ENCODE measurements around the gene ATG10. TPM values are rescaled to one million over a fixed set of nuclear protein-coding genes. Genes with fewer than 3 reads are reported as not detected.

The ATG10 gene
- total RNA-seq, 1 experiment from 2014 or later: 11.8 TPM

DNA sequence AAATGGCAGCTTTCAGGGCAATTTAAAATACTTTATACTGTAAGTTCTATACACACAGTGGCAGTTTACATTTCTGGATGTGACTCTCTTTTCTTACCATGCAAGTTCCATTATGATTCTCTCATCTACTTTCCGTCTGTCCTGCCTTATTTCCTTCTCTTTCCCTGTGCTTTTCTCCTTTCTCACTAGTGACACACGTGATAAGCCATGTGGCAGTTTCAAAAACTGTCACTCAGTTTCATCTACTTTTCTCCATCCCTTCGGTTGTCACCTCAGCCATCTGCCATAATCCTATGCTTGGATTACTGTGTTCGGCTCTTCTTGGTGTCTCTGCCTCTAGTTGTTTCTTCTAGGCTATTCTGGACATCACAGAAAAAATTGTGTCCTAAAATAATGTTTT, 46.8 kb upstream of the ATG10 start:
- Histone ChIP-seq H3F3A (ENCODE audit: low read length, unreplicated experiment) (no peaks in the 10 kb centered on the region), H2AFZ (ENCODE audit: low read length) (no peak overlapping the region), H3K4me1 (ENCODE audit: insufficient read depth, low read length) (no peaks in the 10 kb centered on the region), H3K36me3 (ENCODE audit: low read depth, low read length) (no peaks in the 10 kb centered on the region), H4K20me1 (ENCODE audit: low read length) (no peaks in the 10 kb centered on the region), H3K79me2 (ENCODE audit: low read length) (no peaks in the 10 kb centered on the region), H3K27ac (ENCODE audit: low read length) (no peak overlapping the region), H3K4me2 (ENCODE audit: low read length) (no peak overlapping the region), H3K9me2 (replicated peaks; ENCODE audit: low read length) (no peaks in the 10 kb centered on the region), H3K27me3 (ENCODE audit: low read length) (peaks cover 13% of the 10 kb centered on the region), H3K4me3 (ENCODE audit: low read length) (no peak overlapping the region), H3K9ac (ENCODE audit: low read length) (no peak overlapping the region), H3K9me3 (ENCODE audit: low read length) (no peaks in the 10 kb centered on the region)
- ChIA-PET POLR2A (ENCODE audit: unreplicated experiment) (no interaction called here), CTCF (no interaction called here)
- BruUV-seq (replicated peaks): no TSS peak
- no peak for TF ChIP-seq EZH2phosphoT487 (IDR thresholded peaks at IDR 0.05; ENCODE audit: borderline replicate concordance, low read length)
- TF ChIP-seq, protein P1, sequence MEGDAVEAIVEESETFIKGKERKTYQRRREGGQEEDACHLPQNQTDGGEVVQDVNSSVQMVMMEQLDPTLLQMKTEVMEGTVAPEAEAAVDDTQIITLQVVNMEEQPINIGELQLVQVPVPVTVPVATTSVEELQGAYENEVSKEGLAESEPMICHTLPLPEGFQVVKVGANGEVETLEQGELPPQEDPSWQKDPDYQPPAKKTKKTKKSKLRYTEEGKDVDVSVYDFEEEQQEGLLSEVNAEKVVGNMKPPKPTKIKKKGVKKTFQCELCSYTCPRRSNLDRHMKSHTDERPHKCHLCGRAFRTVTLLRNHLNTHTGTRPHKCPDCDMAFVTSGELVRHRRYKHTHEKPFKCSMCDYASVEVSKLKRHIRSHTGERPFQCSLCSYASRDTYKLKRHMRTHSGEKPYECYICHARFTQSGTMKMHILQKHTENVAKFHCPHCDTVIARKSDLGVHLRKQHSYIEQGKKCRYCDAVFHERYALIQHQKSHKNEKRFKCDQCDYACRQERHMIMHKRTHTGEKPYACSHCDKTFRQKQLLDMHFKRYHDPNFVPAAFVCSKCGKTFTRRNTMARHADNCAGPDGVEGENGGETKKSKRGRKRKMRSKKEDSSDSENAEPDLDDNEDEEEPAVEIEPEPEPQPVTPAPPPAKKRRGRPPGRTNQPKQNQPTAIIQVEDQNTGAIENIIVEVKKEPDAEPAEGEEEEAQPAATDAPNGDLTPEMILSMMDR (conservative IDR thresholded peaks at IDR 0.05; ENCODE audit: low read depth, low read length): no peak
- TF ChIP-seq EZH2 (IDR thresholded peaks at IDR 0.05; ENCODE audit: low read length, unreplicated experiment): no peak
- DNase-seq (no peak), ATAC-seq (no peak)
- intact Hi-C loops (cut with micrococcal nuclease): no loop called here

DNA sequence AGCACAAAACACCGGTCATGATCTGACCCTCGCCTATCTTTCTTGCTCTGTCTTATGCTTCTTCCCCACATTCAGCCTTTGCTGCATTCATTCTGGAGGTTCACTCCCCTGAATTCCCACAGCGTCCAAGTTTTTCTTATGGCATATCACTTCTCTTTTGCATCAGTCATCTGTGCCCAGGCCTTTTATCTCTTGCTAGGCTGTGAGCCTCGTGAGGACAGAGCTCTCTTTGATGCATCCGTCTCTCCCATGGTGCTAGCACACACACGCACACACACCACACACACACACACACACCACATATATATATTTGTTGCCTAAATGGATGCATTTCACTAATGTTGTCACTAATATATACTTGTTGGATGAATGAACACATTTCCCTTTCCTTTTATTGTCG, 45.8 kb upstream of the ATG10 start:
- Histone ChIP-seq H3K36me3 (ENCODE audit: low read depth, low read length) (no peaks in the 10 kb centered on the region), H3K27ac (ENCODE audit: low read length) (no peak overlapping the region), H4K20me1 (ENCODE audit: low read length) (no peaks in the 10 kb centered on the region), H3K9me3 (ENCODE audit: low read length) (no peaks in the 10 kb centered on the region), H3K79me2 (ENCODE audit: low read length) (no peaks in the 10 kb centered on the region), H3K4me3 (ENCODE audit: low read length) (no peak overlapping the region), H3K9me2 (replicated peaks; ENCODE audit: low read length) (no peaks in the 10 kb centered on the region), H3K27me3 (ENCODE audit: low read length) (peaks cover 13% of the 10 kb centered on the region), H2AFZ (ENCODE audit: low read length) (no peak overlapping the region), H3K9ac (ENCODE audit: low read length) (no peak overlapping the region), H3F3A (ENCODE audit: low read length, unreplicated experiment) (no peaks in the 10 kb centered on the region), H3K4me1 (ENCODE audit: insufficient read depth, low read length) (no peaks in the 10 kb centered on the region), H3K4me2 (ENCODE audit: low read length) (no peak overlapping the region)
- TF ChIP-seq EZH2 (IDR thresholded peaks at IDR 0.05; ENCODE audit: low read length, unreplicated experiment) (no peak), EZH2phosphoT487 (IDR thresholded peaks at IDR 0.05; ENCODE audit: borderline replicate concordance, low read length) (no peak)
- TF ChIP-seq, protein P1 (conservative IDR thresholded peaks at IDR 0.05; ENCODE audit: low read depth, low read length): no peak
- POLR2A ChIA-PET (ENCODE audit: unreplicated experiment): no interaction called here
- ATAC-seq (no peak), DNase-seq (no peak)
- no TSS peak for BruUV-seq (replicated peaks)
- intact Hi-C loops (cut with micrococcal nuclease): no loop called here
- CTCF ChIA-PET: no interaction called here

DNA sequence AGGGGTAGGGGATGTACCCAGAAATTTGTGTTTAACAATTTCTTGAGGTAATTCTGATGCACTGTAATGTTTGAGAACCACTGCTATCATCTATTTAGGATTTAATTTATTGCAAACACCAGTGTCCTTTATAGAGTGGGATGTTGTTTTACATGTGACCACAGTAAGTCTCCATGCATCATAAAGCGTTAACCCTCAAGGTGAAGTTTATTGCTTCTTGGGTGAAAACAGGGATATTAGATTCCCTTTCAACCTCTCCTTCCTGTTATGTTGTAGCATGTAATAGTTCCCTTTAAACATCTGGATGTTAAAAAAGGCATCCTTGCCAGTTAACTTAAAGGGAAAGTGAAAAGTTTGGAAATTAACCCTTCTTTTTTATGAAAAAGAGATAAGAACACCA, 35.8 kb upstream of the ATG10 start:
- CTCF ChIA-PET: no interaction called here

More for the DNA sequence above, 35.8 kb upstream of the ATG10 start:
- Histone ChIP-seq H3K4me2 (ENCODE audit: low read length) (no peak overlapping the region), H3K9me3 (ENCODE audit: low read length) (no peaks in the 10 kb centered on the region), H4K20me1 (ENCODE audit: low read length) (no peaks in the 10 kb centered on the region), H3K4me1 (ENCODE audit: insufficient read depth, low read length) (no peaks in the 10 kb centered on the region), H3K36me3 (ENCODE audit: low read depth, low read length) (no peaks in the 10 kb centered on the region), H3K79me2 (ENCODE audit: low read length) (no peaks in the 10 kb centered on the region), H3K27me3 (ENCODE audit: low read length) (no peaks in the 10 kb centered on the region), H3K9me2 (replicated peaks; ENCODE audit: low read length) (no peaks in the 10 kb centered on the region), H3F3A (ENCODE audit: low read length, unreplicated experiment) (no peaks in the 10 kb centered on the region), H3K9ac (ENCODE audit: low read length) (no peak overlapping the region), H3K4me3 (ENCODE audit: low read length) (no peak overlapping the region), H2AFZ (ENCODE audit: low read length) (no peak overlapping the region), H3K27ac (ENCODE audit: low read length) (no peak overlapping the region)
- DNase-seq: no peak
- TF ChIP-seq, protein P1 (conservative IDR thresholded peaks at IDR 0.05; ENCODE audit: low read depth, low read length): no peak
- no peak for TF ChIP-seq EZH2phosphoT487 (IDR thresholded peaks at IDR 0.05; ENCODE audit: borderline replicate concordance, low read length)
- no peak for TF ChIP-seq EZH2 (IDR thresholded peaks at IDR 0.05; ENCODE audit: low read length, unreplicated experiment)
- no TSS peak for BruUV-seq (replicated peaks)
- ATAC-seq: no peak
- intact Hi-C loops (cut with micrococcal nuclease): no loop called here
- POLR2A ChIA-PET (ENCODE audit: unreplicated experiment): no interaction called here
